K562 (cell line): ENCODE data around the gene GOLPH3L. TPM values are rescaled to one million over a fixed set of nuclear protein-coding genes. Genes with fewer than 3 reads are reported as not detected.

Source experiments
- CBFA2T2 ChIP-seq: fragments of 450-650 bp; conservative IDR thresholded peaks from 2 replicates; pipeline ENCODE4 v1.6.1; 2017; ENCODE audit warnings: mild to moderate bottlenecking
- CBX3 ChIP-seq, 2 experiments: IDR thresholded peaks; 1 replicate in 1 of 2; 2 replicates in 1 of 2; pipeline ENCODE4 v1.6.1; 2012; ENCODE audit warnings: inconsistent platforms in 2 of 2, low read length in 2 of 2, borderline replicate concordance in 1 of 2, control low read depth in 1 of 2
- ELF1 ChIP-seq: fragments of 200-800 bp; sonication (Bioruptor generic); IDR thresholded peaks from 2 replicates; pipeline ENCODE4 v1.6.1; 2016; ENCODE audit warnings: missing genetic modification characterization, missing compliant biosample characterization
- EP300 ChIP-seq: IDR thresholded peaks from 2 replicates; pipeline ENCODE4 v1.6.1; 2012; ENCODE audit warnings: low read length, improper control_type of control experiment
- FOSL1 ChIP-seq: fragments of 200-800 bp; sonication (Bioruptor generic); conservative IDR thresholded peaks from 2 replicates; pipeline ENCODE4 v1.6.1; 2016; ENCODE audit warnings: missing genetic modification characterization, missing compliant biosample characterization
- HCFC1 ChIP-seq: IDR thresholded peaks from 2 replicates; pipeline ENCODE4 v1.6.1; 2012; ENCODE audit warnings: low read depth, low read length, improper control_type of control experiment
- HDAC2 ChIP-seq: fragments of 450-650 bp; IDR thresholded peaks from 2 replicates; pipeline ENCODE4 v1.6.1; 2016; ENCODE audit warnings: mild to moderate bottlenecking
- NEUROD1 ChIP-seq: fragments of 150-350 bp; IDR thresholded peaks from 2 replicates; pipeline ENCODE4 v1.6.1; 2014; ENCODE audit warnings: borderline replicate concordance, low read length, low read depth; ENCODE audit not compliant: partially characterized antibody
- NUFIP1 ChIP-seq: fragments of 450-650 bp; IDR thresholded peaks from 2 replicates; pipeline ENCODE4 v1.6.1; 2018; ENCODE audit not compliant: partially characterized antibody
- PTRF ChIP-seq: fragments of 450-650 bp; IDR thresholded peaks from 2 replicates; pipeline ENCODE4 v1.6.1; 2016; ENCODE audit warnings: mild to moderate bottlenecking, missing genetic modification characterization, missing compliant biosample characterization
- RBM25 ChIP-seq: fragments of 200-400 bp; formaldehyde crosslinking; IDR thresholded peaks from 2 replicates; pipeline ENCODE4 v1.6.1; 2018; ENCODE audit warnings: low read length, low read depth, moderate library complexity; ENCODE audit not compliant: severe bottlenecking
- RFX7 ChIP-seq: fragments of 250-450 bp; sonication (Bioruptor Pico); IDR thresholded peaks from 2 replicates; pipeline ENCODE4 v1.5.1; 2021; ENCODE audit warnings: mild to moderate bottlenecking
- SMARCE1 ChIP-seq: fragments of 450-650 bp; IDR thresholded peaks from 2 replicates; pipeline ENCODE4 v1.7.1; 2016; ENCODE audit warnings: mild to moderate bottlenecking
- THRB ChIP-seq: fragments of 450-650 bp; formaldehyde crosslinking; conservative IDR thresholded peaks from 2 replicates; pipeline ENCODE4 v1.4.0; 2022; ENCODE audit warnings: mild to moderate bottlenecking, missing genetic modification characterization
- TRIM24 ChIP-seq, 2 experiments: fragments of 450-650 bp; IDR thresholded peaks; 2 replicates each; pipeline ENCODE4 v1.6.1; 2016
- ZNF124 ChIP-seq: sonication (generic); formaldehyde crosslinking; IDR thresholded peaks from 2 replicates; pipeline ENCODE4 v1.8.1; 2022; ENCODE audit warnings: missing genetic modification reagents
- ZNF431 ChIP-seq: sonication (generic); formaldehyde crosslinking; IDR thresholded peaks from 2 replicates; pipeline ENCODE4 v1.8.0; 2022; ENCODE audit warnings: mild to moderate bottlenecking, missing genetic modification reagents
- ZNF695 ChIP-seq: fragments of 450-650 bp; formaldehyde crosslinking; IDR thresholded peaks from 2 replicates; pipeline ENCODE4 v1.4.0; 2020; ENCODE audit warnings: mild to moderate bottlenecking, moderate library complexity
- polyA plus RNA-seq, 8 experiments: library from polyadenylated mRNA; depleted of rRNA in 4 of 8; stranded (reverse) in 5 of 8; unstranded in 3 of 8; fragments of >200 nt; fragmentation: Nextera tagmentation in 2 of 8; fragmentation: Illumina TruSeq in 1 of 8; extraction: Ambion mirVana in 2 of 8; extraction: Trizol in 1 of 8; gene quantifications; 2 replicates each; pipeline versions ENCODE4 v1.2.1 to v1.2.3, GENCODE V29; 2011 to 2014; ENCODE audit warnings: inconsistent platforms in 1 of 8, missing spikeins in 1 of 8
- total RNA-seq, 7 experiments: library from RNA; depleted of rRNA in 6 of 7; stranded (reverse); fragments of >200 nt in 6 of 7; fragmentation: Illumina TruSeq in 2 of 7; extraction: Trizol in 2 of 7; gene quantifications; 2 replicates each; pipeline versions ENCODE4 v1.2.1 to v1.2.3, GENCODE V29; 2011 to 2021; ENCODE audit warnings: low replicate concordance in 1 of 7
- TF ChIP-seq, protein P1 (sequence below): fragments of 200-800 bp; sonication (Bioruptor generic); IDR thresholded peaks from 2 replicates; pipeline ENCODE4 v1.6.1; 2016; ENCODE audit warnings: missing genetic modification characterization, missing compliant biosample characterization
- TF ChIP-seq, protein P2 (sequence below): fragments of 250-450 bp; sonication (Bioruptor Pico); IDR thresholded peaks from 2 replicates; pipeline ENCODE4 v1.8.0; 2022; ENCODE audit warnings: moderate library complexity, mild to moderate bottlenecking, inconsistent platforms

The GOLPH3L gene
- total and polyA plus RNA-seq, 9 of the 15 experiments (the other 6 are each of a cell fraction or from before 2014, with no cell fraction given) = 8.1 to 42.1 (median 21.6) TPM

DNA sequence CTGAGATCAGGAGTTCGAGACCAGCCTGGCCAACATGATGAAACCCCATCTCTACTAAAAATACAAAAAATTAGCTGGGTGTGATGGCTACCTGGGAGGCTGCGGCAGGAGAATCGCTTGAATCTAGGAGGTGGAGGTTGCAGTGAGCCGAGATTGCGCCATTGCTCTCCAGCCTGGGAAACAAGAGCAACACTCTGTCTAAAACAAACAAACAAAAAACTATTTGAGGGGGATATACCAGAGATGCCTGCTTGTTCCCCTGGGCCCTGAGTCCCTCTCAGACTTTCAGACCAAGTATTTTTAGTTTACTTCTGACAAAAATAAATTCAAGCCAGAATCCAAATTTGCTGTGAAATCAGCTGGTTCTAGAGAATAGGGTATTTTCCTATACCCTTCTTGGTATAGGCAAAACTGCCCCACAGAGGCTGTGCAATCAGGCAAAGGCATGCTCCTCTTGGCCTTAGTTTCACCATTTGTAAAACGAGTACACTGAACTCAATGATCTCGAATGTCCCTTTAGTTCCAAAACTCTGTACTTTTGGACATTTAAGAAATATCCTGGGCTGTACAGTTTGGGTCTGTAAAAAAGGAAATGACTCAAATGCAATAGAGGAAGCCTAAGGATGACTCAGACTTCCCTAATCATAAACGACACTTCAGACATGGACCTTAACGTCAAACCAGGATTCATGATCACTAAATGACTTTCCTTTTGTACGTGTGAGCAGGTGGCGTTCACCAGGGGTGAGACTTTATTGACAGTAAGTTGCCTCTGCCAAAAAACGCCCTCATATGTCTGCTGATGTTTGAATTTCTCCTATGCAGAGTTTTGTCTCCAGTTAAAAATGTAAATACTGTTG lies 83.7 kb downstream of the GOLPH3L start (continued):
- TF ChIP-seq THRB (CRISPR knock-in tag) (0 out of 2 replicates have a peak, but pooled peaks have one; percentile 7), CBFA2T2 (no peak; the same call in 1 of the 2 replicates), RBM25 (no peak), ZNF695 (CRISPR knock-in tag) (no peak), ZNF431 (CRISPR knock-in tag) (no peak), HCFC1 (no peak), EP300 (peak; percentile 92), TRIM24 (IDR thresholded peaks at IDR 0.05) (peak; percentile 21 to 62; a peak in 2 of 4 replicates), NUFIP1 (peak; percentile 53), RFX7 (CRISPR knock-in tag) (no peak), ZNF124 (no peak), CBX3 (IDR thresholded peaks at IDR 0.05; ENCODE audit: borderline replicate concordance in 1 of 2, low read length in 2 of 2) (no peak; a peak in 1 of 3 replicates), SMARCE1 (peak; percentile 96), NEUROD1 (peak; percentile 74), FOSL1 (peak; percentile 99), PTRF (tag) (peak; percentile 68; the same call in 1 of the 2 replicates), ELF1 (tag) (no peak), HDAC2 (no peak)
- TF ChIP-seq, protein P1, sequence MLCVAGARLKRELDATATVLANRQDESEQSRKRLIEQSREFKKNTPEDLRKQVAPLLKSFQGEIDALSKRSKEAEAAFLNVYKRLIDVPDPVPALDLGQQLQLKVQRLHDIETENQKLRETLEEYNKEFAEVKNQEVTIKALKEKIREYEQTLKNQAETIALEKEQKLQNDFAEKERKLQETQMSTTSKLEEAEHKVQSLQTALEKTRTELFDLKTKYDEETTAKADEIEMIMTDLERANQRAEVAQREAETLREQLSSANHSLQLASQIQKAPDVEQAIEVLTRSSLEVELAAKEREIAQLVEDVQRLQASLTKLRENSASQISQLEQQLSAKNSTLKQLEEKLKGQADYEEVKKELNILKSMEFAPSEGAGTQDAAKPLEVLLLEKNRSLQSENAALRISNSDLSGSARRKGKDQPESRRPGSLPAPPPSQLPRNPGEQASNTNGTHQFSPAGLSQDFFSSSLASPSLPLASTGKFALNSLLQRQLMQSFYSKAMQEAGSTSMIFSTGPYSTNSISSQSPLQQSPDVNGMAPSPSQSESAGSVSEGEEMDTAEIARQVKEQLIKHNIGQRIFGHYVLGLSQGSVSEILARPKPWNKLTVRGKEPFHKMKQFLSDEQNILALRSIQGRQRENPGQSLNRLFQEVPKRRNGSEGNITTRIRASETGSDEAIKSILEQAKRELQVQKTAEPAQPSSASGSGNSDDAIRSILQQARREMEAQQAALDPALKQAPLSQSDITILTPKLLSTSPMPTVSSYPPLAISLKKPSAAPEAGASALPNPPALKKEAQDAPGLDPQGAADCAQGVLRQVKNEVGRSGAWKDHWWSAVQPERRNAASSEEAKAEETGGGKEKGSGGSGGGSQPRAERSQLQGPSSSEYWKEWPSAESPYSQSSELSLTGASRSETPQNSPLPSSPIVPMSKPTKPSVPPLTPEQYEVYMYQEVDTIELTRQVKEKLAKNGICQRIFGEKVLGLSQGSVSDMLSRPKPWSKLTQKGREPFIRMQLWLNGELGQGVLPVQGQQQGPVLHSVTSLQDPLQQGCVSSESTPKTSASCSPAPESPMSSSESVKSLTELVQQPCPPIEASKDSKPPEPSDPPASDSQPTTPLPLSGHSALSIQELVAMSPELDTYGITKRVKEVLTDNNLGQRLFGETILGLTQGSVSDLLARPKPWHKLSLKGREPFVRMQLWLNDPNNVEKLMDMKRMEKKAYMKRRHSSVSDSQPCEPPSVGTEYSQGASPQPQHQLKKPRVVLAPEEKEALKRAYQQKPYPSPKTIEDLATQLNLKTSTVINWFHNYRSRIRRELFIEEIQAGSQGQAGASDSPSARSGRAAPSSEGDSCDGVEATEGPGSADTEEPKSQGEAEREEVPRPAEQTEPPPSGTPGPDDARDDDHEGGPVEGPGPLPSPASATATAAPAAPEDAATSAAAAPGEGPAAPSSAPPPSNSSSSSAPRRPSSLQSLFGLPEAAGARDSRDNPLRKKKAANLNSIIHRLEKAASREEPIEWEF (CRISPR knock-in tag) = 0 out of 2 replicates have a peak, but pooled peaks have one; percentile 54
- TF ChIP-seq, protein P2, sequence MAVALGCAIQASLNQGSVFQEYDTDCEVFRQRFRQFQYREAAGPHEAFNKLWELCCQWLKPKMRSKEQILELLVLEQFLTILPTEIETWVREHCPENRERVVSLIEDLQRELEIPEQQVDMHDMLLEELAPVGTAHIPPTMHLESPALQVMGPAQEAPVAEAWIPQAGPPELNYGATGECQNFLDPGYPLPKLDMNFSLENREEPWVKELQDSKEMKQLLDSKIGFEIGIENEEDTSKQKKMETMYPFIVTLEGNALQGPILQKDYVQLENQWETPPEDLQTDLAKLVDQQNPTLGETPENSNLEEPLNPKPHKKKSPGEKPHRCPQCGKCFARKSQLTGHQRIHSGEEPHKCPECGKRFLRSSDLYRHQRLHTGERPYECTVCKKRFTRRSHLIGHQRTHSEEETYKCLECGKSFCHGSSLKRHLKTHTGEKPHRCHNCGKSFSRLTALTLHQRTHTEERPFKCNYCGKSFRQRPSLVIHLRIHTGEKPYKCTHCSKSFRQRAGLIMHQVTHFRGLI = 0 out of 2 replicates have a peak, but pooled peaks have one; percentile 51
